CD4-positive, alpha-beta T cell treated with Interleukin-17A for 4 hours (primary cell): ENCODE data around the gene GPC2.
"Not testable (repeated sequence)": the region's sequence is repeated elsewhere in the genome, so short reads cannot be mapped to it uniquely, and the experiment has no call there.

Experiments
- DNase-seq: peaks from one replicate; pipeline ENCODE4 v3.0.0-alpha.2; 2020; ENCODE audit warnings: mixed read lengths

GPC2 gene

GRCh38 chr7:100200693-100201092 is 23.5 kb upstream of the GPC2 start:
- DNase-seq = no peak

- DNase-seq = no peak
These were observed 21.1 kb upstream of the GPC2 start for GRCh38 chr7:100198266-100198665.

- not testable (repeated sequence) for DNase-seq
These were observed 18.7 kb upstream of the GPC2 start for GRCh38 chr7:100195901-100196322.

GRCh38 chr7:100195222-100195621 is 18.0 kb upstream of the GPC2 start:
- DNase-seq = no peak

- no peak for DNase-seq
These were observed 15.8 kb upstream of the GPC2 start for GRCh38 chr7:100192969-100193368.

- DNase-seq = not testable (repeated sequence)
These were observed 15.2 kb upstream of the GPC2 start for GRCh38 chr7:100192281-100192862.

- DNase-seq = no peak
These were observed 14.6 kb upstream of the GPC2 start for GRCh38 chr7:100191775-100192174.

GRCh38 chr7:100190048-100190711 is 13.0 kb upstream of the GPC2 start:
- no peak for DNase-seq

- DNase-seq = no peak
These were observed 11.9 kb upstream of the GPC2 start for GRCh38 chr7:100189061-100189460.

GRCh38 chr7:100185726-100186125 is 8.5 kb upstream of the GPC2 start:
- no peak for DNase-seq

GRCh38 chr7:100183090-100183489 is 5.9 kb upstream of the GPC2 start:
- DNase-seq = not testable (repeated sequence)

- DNase-seq = not testable (repeated sequence)
These were observed 5.4 kb upstream of the GPC2 start for GRCh38 chr7:100182616-100183015.

GRCh38 chr7:100180084-100180483 is 2.9 kb upstream of the GPC2 start:
- DNase-seq = not testable (repeated sequence)

- DNase-seq = no peak
These were observed 811 bp downstream of the GPC2 start for GRCh38 chr7:100176096-100177044.

- no peak for DNase-seq
These were observed 1.8 kb downstream of the GPC2 start for GRCh38 chr7:100175296-100175935.

- no peak for DNase-seq
These were observed 2.6 kb downstream of the GPC2 start for GRCh38 chr7:100174582-100174981.

- DNase-seq = peak; percentile 29
These were observed 3.2 kb downstream of the GPC2 start for GRCh38 chr7:100173806-100174495.

- DNase-seq = peak; percentile 51
These were observed 5.3 kb downstream of the GPC2 start for GRCh38 chr7:100171840-100172239.

GRCh38 chr7:100171087-100171681 is 6.0 kb downstream of the GPC2 start:
- DNase-seq = peak; percentile 59

GRCh38 chr7:100170101-100170897 is 6.9 kb downstream of the GPC2 start:
- DNase-seq = peak; percentile 33
